GM12891 (cell line): ENCODE data around the gene DSCAM.

ENCODE experiments used
- POLR2A ChIP-seq: IDR thresholded peaks from 2 replicates; pipeline ENCODE4 v1.6.1; 2011; ENCODE audit warnings: low read depth, low read length, control low read depth
- POLR2AphosphoS5 ChIP-seq: IDR thresholded peaks from 2 replicates; pipeline ENCODE4 v1.6.1; 2011; ENCODE audit warnings: low read depth, low read length, control low read depth
- SPI1 ChIP-seq: IDR thresholded peaks from 2 replicates; pipeline ENCODE4 v1.6.1; 2011; ENCODE audit warnings: low read depth, low read length, control low read depth
- TAF1 ChIP-seq: IDR thresholded peaks from 2 replicates; pipeline ENCODE4 v1.6.1; 2011; ENCODE audit warnings: low read depth, low read length, control low read depth

- TF ChIP-seq POLR2A (no peak), POLR2AphosphoS5 (no peak), TAF1 (no peak), SPI1 (no peak)
Observed at GRCh38 chr21:39966786-39967185, 880.2 kb downstream of the DSCAM start.
